AG09309 (cell line): ENCODE results near the gene H2AZ2.

ENCODE experiments used
- DNase-seq: peaks from one replicate; pipeline ENCODE4 v3.0.0-alpha.2; 2010; ENCODE audit warnings: low read depth
- H3K4me3 ChIP-seq: 2 replicates; pipeline ENCODE4 v1.5.1; 2011; ENCODE audit warnings: mild to moderate bottlenecking, low read depth, low read length, moderate library complexity; ENCODE audit not compliant: control insufficient read depth
- TF ChIP-seq, protein P1 (sequence below): IDR thresholded peaks from 2 replicates; pipeline ENCODE4 v1.5.1; 2011; ENCODE audit warnings: mild to moderate bottlenecking, low read depth, low read length, inconsistent platforms; ENCODE audit not compliant: insufficient read depth, control insufficient read depth; ENCODE audit errors: missing control alignments

Gene H2AZ2

DNA sequence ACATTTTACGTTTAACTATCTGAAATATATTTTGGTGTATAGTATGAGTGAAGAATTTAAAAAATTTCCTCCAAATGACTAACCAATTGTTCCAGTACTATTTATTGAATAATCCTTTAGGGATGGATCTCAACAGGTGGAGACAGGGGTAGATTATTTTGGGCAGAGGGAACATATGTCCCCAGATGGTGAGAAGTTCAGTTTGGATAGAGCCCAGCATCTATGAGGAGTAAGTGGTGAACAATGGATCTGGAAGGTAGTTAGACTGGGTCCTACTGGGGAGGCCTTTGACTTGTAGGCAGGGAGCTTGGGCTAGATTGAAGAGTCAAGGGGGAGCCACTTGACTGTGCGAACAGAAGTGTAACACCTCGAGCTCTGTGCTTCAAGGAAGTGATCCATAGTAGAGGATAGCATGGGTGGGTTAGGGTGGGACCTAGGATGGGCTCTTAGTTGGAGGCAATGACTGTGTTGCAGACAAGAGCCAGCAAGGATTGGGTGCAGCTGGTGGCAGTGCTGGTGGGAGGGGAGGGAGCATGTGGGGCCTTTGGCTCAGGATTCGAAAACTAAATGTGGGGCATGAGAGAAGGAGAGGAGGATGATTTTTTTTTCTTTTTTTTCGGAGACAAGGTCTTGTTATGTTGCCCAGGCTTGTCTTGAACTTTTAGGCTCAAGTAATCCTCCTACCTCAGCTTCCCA is 41.3 kb upstream of the H2AZ2 start:
- TF ChIP-seq, protein P1, sequence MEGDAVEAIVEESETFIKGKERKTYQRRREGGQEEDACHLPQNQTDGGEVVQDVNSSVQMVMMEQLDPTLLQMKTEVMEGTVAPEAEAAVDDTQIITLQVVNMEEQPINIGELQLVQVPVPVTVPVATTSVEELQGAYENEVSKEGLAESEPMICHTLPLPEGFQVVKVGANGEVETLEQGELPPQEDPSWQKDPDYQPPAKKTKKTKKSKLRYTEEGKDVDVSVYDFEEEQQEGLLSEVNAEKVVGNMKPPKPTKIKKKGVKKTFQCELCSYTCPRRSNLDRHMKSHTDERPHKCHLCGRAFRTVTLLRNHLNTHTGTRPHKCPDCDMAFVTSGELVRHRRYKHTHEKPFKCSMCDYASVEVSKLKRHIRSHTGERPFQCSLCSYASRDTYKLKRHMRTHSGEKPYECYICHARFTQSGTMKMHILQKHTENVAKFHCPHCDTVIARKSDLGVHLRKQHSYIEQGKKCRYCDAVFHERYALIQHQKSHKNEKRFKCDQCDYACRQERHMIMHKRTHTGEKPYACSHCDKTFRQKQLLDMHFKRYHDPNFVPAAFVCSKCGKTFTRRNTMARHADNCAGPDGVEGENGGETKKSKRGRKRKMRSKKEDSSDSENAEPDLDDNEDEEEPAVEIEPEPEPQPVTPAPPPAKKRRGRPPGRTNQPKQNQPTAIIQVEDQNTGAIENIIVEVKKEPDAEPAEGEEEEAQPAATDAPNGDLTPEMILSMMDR, result no peak
- no peak for DNase-seq
- H3K4me3 ChIP-seq, result no peak overlapping the region

DNA sequence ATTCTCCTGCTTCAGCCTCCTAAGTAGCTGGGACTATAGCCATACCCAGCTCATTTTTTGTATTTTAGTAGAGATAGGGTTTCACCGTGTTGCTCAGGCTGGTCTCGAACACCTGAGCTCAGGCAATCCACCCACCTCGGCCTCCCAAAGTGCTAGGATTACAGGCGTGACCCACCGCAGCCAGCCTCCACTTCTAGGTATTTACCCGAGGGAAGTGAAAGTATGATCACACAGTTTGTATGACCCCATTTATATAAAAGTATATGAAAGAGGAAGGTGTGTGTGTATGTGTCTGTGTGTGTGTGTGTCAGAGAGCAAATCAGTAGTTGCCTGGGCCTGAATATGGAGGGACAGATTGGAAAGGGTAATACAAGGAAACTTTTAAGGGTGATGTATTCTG is 39.4 kb upstream of the H2AZ2 start:
- TF ChIP-seq, protein P1, result no peak
- DNase-seq, result no peak
- H3K4me3 ChIP-seq, result no peak overlapping the region

DNA sequence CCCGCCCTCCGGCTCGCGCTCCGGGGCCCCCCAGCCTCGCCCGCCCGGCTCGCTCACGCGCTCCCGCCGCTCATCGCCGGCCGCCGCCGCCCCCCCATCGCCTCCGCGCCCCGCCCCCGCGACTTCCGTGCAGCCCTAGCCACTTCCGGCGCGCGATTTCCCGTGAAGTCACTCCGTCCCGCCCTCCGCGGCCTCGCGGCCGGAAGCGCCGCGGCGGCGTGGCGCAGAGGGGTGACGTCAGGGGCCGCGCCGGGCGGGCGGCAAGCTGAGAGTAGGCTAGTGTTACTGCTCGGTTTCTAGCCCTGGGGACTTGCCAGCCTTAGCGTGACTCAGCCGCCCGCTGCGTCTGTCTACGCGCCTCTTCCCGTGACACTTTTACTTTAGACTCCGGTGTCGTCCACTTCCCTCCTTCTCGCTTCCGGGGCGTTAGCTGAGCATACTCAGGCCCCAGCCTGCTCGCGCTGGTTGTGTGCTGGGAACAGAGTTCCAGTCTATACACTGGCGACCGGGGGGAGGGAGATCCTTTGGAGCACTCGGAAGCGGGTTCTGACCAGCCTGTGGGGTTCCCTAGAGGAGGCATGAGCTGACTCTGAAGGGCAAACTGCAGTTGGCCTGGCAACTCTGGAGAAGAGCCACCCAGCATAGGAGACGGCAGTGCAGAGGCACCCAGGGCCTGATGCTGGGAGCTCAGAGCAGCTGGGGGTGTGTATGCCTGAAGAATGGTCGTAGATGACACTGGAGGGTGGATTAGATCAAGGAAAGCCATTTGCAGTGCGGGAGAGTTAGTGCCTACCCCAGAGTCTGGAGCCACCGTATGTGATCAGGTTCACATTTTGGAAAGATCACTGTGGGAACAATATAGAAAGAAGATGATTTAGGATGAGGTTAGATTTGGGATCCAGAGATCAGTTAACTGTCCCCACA is 37.8 kb upstream of the H2AZ2 start, which contains the start of gene PURB:
Gene PURB (minus strand): TSS at position 137 of the 924 bp plus-strand sequence. CDS start 182 bp downstream, outside the sequence.
- TF ChIP-seq, protein P1, result no peak

DNA sequence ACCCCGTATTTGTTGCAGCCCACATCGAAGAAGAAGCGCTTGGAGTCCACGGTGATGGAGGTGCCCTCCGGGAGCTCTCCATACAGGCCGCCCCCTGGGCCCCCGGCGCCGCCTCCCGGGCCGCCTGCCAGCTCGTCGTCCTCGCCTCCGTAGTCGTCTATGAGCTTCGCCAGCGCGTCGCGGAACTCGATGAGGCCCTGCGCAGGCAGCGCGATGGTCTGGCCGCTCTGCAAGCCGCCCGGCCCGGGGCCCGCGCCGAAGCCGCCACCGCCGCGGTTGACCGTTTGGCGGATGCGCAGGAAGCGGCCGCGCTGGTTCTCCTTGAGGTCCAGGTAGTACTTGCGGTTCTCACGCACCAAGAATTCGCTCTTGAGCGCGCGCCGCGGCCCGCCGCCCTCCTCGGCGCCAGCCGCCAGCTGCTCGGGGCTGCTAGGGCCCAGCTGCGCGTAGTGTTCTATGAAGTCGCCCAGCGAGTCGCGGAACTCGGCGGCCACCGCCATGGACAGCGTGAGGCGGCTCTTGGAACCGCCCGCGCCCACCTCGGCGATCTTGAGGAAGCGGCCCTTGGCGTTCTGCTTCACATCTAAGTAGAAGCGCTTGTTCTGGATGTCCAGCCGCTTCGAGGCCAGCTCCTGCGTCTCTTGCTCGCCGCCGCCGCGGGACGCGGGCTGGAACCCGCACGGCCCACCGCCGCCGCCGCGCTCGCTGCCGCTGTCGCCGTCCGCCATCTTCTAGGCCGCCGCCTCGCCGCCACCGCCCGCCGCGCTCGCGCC is 36.9 kb upstream of the H2AZ2 start:
- H3K4me3 ChIP-seq, result peak overlapping the region; percentile 69
- TF ChIP-seq, protein P1, result no peak
- DNase-seq, result no peak

More for the DNA sequence above, 37.8 kb upstream of the H2AZ2 start, which contains the start of gene PURB:
- DNase-seq, result peak; percentile 88
- peak within 1 kb of the TSS; percentile 69 for H3K4me3 ChIP-seq

DNA sequence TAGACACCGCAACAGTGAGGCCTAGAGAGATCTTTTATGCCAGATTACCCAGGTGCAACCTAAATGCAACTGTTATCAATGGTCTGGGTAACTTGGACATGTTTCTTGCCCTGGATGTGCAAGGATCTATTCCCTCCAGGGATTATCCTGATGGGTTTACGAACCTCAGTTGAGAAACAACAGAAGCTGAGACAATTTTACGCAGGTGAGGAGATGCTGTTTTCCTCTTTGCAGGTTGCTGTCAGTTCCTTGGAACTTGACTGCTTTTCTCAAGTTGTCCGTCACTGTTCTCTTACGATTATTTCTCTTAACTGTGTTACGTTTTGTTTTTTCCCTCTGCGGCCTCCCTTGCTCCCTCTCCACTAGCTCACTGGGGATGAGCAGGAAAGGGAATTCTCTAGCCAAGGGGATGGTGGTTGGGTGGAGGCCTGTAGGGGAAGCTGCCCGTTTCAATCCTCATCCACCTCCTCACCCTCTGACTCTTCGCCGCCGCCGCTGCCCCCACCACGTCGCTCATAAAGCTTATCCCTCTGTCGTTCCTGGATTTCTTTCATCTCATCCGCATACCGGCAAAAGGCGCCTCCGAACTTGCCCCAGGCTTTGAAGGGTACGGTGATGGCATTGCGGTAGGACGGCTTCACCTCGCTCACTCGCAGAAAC is 36.2 kb upstream of the H2AZ2 start:
- TF ChIP-seq, protein P1, result no peak
- H3K4me3 ChIP-seq, result peak overlapping the region; percentile 69
- DNase-seq, result no peak
